K562 (cell line): ENCODE data around the gene CCAR1. TPM values are rescaled to one million over a fixed set of nuclear protein-coding genes. Genes with fewer than 3 reads are reported as not detected.

ENCODE experiments used
- ATAC-seq: fragments of 200-7000 bp; cut with Tn5 transposase; 3 replicates; pipeline ENCODE4 v1.9.1; 2020; ENCODE audit warnings: moderate library complexity
- BruUV-seq: library from RNA; stranded (reverse); fragments of 400-500 nt; replicated peaks from 2 replicates; lab custom pipeline; 2021; lab: Mats Ljungman, UMichigan
- CTCF ChIA-PET: fragments of 300-600 bp; formaldehyde crosslinking; extraction: SDS; loops from one replicate; lab custom pipeline; 2021; ENCODE audit warnings: low intra/inter-chr PET ratio; lab: Yijun Ruan, JAX
- POLR2A ChIA-PET: fragments of 300-600, 350-650 bp; sonication (Branson Sonifier 250); formaldehyde crosslinking; extraction: SDS; loops from one replicate; lab custom pipeline; 2021; ENCODE audit warnings: antibody characterized with exemption, inconsistent platforms; lab: Yijun Ruan, JAX
- DNase-seq, 4 experiments: peaks; one replicate each; pipeline versions ENCODE4 v3.0.0 to v3.0.0-alpha.2; 2011 to 2018; ENCODE audit warnings: low spot score in 3 of 4, mixed read lengths in 3 of 4; ENCODE audit errors: extremely low read depth in 1 of 4
- FAIRE-seq: peaks from 2 replicates; lab custom pipeline; 2011; peaks lifted over from hg19 to GRCh38; lab: Jason Lieb, UNC
- H2AFZ ChIP-seq: 2 replicates; pipeline ENCODE4 v1.6.0; 2011; ENCODE audit warnings: low read depth, low read length, control low read depth, inconsistent platforms
- H3K27ac ChIP-seq: fragments of 200-600 bp; 3 replicates; pipeline ENCODE4 v1.8.0; 2011; ENCODE audit warnings: low read depth, mild to moderate bottlenecking, control low read depth, inconsistent platforms, low read length, moderate library complexity, mixed read lengths; ENCODE audit errors: extremely low read depth
- H3K27me3 ChIP-seq, 2 experiments: fragments of 300-600 bp in 1 of 2; 2 replicates in 1 of 2; 3 replicates in 1 of 2; pipeline versions ENCODE4 v1.6.0 to v1.8.0; 2011; ENCODE audit warnings: inconsistent platforms in 2 of 2, low read length in 2 of 2, mild to moderate bottlenecking in 1 of 2, mixed read lengths in 1 of 2, moderate library complexity in 1 of 2; ENCODE audit not compliant: control insufficient read depth in 2 of 2, insufficient read depth in 2 of 2
- H3K36me3 ChIP-seq: fragments of 300-600 bp; 3 replicates; pipeline ENCODE4 v1.8.0; 2011; ENCODE audit warnings: mild to moderate bottlenecking, low read length, inconsistent platforms; ENCODE audit not compliant: control insufficient read depth, insufficient read depth
- H3K4me1 ChIP-seq, 2 experiments: fragments of 200-600 bp in 1 of 2; replicated peaks in 1 of 2; 2 replicates in 1 of 2; 3 replicates in 1 of 2; pipeline versions ENCODE4 v1.5.1 to v1.8.0; 2011; ENCODE audit warnings: inconsistent platforms in 2 of 2, low read length in 2 of 2, mild to moderate bottlenecking in 1 of 2, mixed read lengths in 1 of 2, moderate library complexity in 1 of 2; ENCODE audit not compliant: control insufficient read depth in 2 of 2, insufficient read depth in 2 of 2
- H3K4me2 ChIP-seq: 2 replicates; pipeline ENCODE4 v1.6.1; 2011; ENCODE audit warnings: low read length, control low read depth, inconsistent platforms, mixed read lengths; ENCODE audit not compliant: insufficient read depth
- H3K4me3 ChIP-seq: fragments of 200-600 bp; sonication (generic), shearing (Covaris generic); 2 replicates; pipeline ENCODE4 v1.5.1; 2016; ENCODE audit warnings: control low read depth, inconsistent platforms
- H3K79me2 ChIP-seq: fragments of 200-600 bp; 3 replicates; pipeline ENCODE4 v1.8.0; 2011; ENCODE audit warnings: low read length, inconsistent platforms; ENCODE audit not compliant: control insufficient read depth, insufficient read depth
- H3K9ac ChIP-seq, 2 experiments: 2 replicates each; pipeline versions ENCODE4 v1.6.0 to v1.6.1; 2011; ENCODE audit warnings: low read depth in 2 of 2, low read length in 2 of 2, control low read depth in 1 of 2, inconsistent platforms in 1 of 2, mild to moderate bottlenecking in 1 of 2, mixed read lengths in 1 of 2; ENCODE audit not compliant: insufficient read depth in 1 of 2
- H3K9me1 ChIP-seq: one replicate; pipeline ENCODE4 v1.6.0; 2011; ENCODE audit warnings: inconsistent platforms, mild to moderate bottlenecking, low read length, moderate library complexity; ENCODE audit not compliant: control insufficient read depth, insufficient read depth
- H3K9me3 ChIP-seq: replicated peaks from 2 replicates; pipeline ENCODE4 v1.5.1; 2011; ENCODE audit warnings: low read depth, low read length, inconsistent platforms; ENCODE audit not compliant: control insufficient read depth, insufficient read depth
- H4K20me1 ChIP-seq: replicated peaks from 2 replicates; pipeline ENCODE4 v1.6.1; 2011; ENCODE audit warnings: low read length, inconsistent platforms, mixed read lengths; ENCODE audit not compliant: control insufficient read depth, insufficient read depth
- FOXP4 ChIP-seq: sonication (generic); formaldehyde crosslinking; IDR thresholded peaks from 2 replicates; pipeline ENCODE4 v1.8.0; 2022; ENCODE audit warnings: mild to moderate bottlenecking, missing genetic modification reagents, borderline replicate concordance
- HDAC3 ChIP-seq: fragments of 450-650 bp; IDR thresholded peaks from 2 replicates; pipeline ENCODE4 v1.6.1; 2018; ENCODE audit warnings: borderline replicate concordance, mild to moderate bottlenecking, moderate library complexity; ENCODE audit not compliant: partially characterized antibody
- NR3C1 ChIP-seq: sonication (generic); formaldehyde crosslinking; IDR thresholded peaks from 2 replicates; pipeline ENCODE4 v1.8.1; 2022; ENCODE audit warnings: missing genetic modification reagents
- SIRT6 ChIP-seq: IDR thresholded peaks from one replicate; pipeline ENCODE4 v1.6.1; 2012; ENCODE audit warnings: low read depth, mild to moderate bottlenecking, control low read depth, inconsistent platforms, low read length, moderate library complexity
- ZNF12 ChIP-seq: sonication (generic); formaldehyde crosslinking; IDR thresholded peaks from 2 replicates; pipeline ENCODE4 v1.4.0; 2020; ENCODE audit warnings: mild to moderate bottlenecking, missing genetic modification reagents
- ZNF133 ChIP-seq: fragments of 250-450 bp; sonication (Bioruptor Pico); IDR thresholded peaks from 2 replicates; pipeline ENCODE4 v1.4.0; 2020; ENCODE audit warnings: mild to moderate bottlenecking
- ZNF217 ChIP-seq: sonication (generic); formaldehyde crosslinking; IDR thresholded peaks from 2 replicates; pipeline ENCODE4 v1.8.0; 2022; ENCODE audit warnings: mild to moderate bottlenecking, missing genetic modification reagents
- ZNF324 ChIP-seq: fragments of 250-450 bp; sonication (Bioruptor Pico); IDR thresholded peaks from 2 replicates; pipeline ENCODE4 v1.4.0; 2020; ENCODE audit warnings: mild to moderate bottlenecking
- ZNF384 ChIP-seq: IDR thresholded peaks from 2 replicates; pipeline ENCODE4 v1.6.1; 2012; ENCODE audit warnings: low read depth, low read length, improper control_type of control experiment
- ZNF445 ChIP-seq: fragments of 250-450 bp; sonication (Bioruptor Pico); IDR thresholded peaks from 2 replicates; pipeline ENCODE4 v1.4.0; 2020; ENCODE audit warnings: low read depth, mild to moderate bottlenecking, moderate library complexity
- ZNF512 ChIP-seq: IDR thresholded peaks from 2 replicates; pipeline ENCODE4 v1.6.1; 2016; ENCODE audit warnings: missing genetic modification characterization, missing compliant biosample characterization
- WGBS: fragments of 100-300 bp; shearing (Covaris generic); methylation state at CpG from one replicate; pipeline ENCODE4 v1.1.6; 2016; ENCODE audit warnings: low coverage, mixed read lengths; ENCODE audit not compliant: insufficient coverage; ENCODE audit errors: missing lambda C conversion rate; 5-methylcytosine and 5-hydroxymethylcytosine counted together
- in situ Hi-C: fragments of 300-500 bp; cut with MboI; formaldehyde crosslinking; loops from 4 replicates; pipeline ENCODE4 v1.15.0; 2018; ENCODE audit warnings: inconsistent platforms, mixed read lengths
- intact Hi-C: fragments of 100-400 bp; cut with micrococcal nuclease; formaldehyde crosslinking; loops from 2 replicates; pipeline ENCODE4 v1.14.2; 2022
- polyA plus RNA-seq, 8 experiments: library from polyadenylated mRNA; depleted of rRNA in 4 of 8; stranded (reverse) in 5 of 8; unstranded in 3 of 8; fragments of >200 nt; fragmentation: Nextera tagmentation in 2 of 8; fragmentation: Illumina TruSeq in 1 of 8; extraction: Ambion mirVana in 2 of 8; extraction: Trizol in 1 of 8; gene quantifications; 2 replicates each; pipeline versions ENCODE4 v1.2.1 to v1.2.3, GENCODE V29; 2011 to 2014; ENCODE audit warnings: inconsistent platforms in 1 of 8, missing spikeins in 1 of 8
- total RNA-seq, 7 experiments: library from RNA; depleted of rRNA in 6 of 7; stranded (reverse); fragments of >200 nt in 6 of 7; fragmentation: Illumina TruSeq in 2 of 7; extraction: Trizol in 2 of 7; gene quantifications; 2 replicates each; pipeline versions ENCODE4 v1.2.1 to v1.2.3, GENCODE V29; 2011 to 2021; ENCODE audit warnings: low replicate concordance in 1 of 7

CCAR1 gene
- total and polyA plus RNA-seq, 9 of the 15 experiments (the other 6 are each of a cell fraction or from before 2014, with no cell fraction given) = 44.8 to 173 (median 111) TPM

- TF ChIP-seq ZNF512 (tag) (no peak), NR3C1 (CRISPR knock-in tag) (no peak)
- TF ChIP-seq, all 486 proteins: peak for 0
These were observed 111.0 kb downstream of the CCAR1 start (continued) for GRCh38 chr10:68831961-68832455.

- intact Hi-C loops = loop anchor here (5.0 kb wide), 1 partner anchor 65 kb away; no protein-coding TSS in a partner anchor
- peaks cover 0 to 5% of the 10 kb centered on the region in 2 experiments; a peak in 2 of 5 replicates for H3K4me1 ChIP-seq
- H3K9ac ChIP-seq = no peak overlapping the region
- no peaks in the 10 kb centered on the region for H3K36me3 ChIP-seq
- no peak overlapping the region for H2AFZ ChIP-seq
- no peak overlapping the region for H3K4me3 ChIP-seq
- BruUV-seq = no TSS peak
- ATAC-seq (no peak), FAIRE-seq (no peak), DNase-seq (no peak)
- H3K9me3 ChIP-seq = no peaks in the 10 kb centered on the region
- no peaks in the 10 kb centered on the region for H3K9me1 ChIP-seq
- CTCF ChIA-PET = no interaction called here
- H3K27me3 ChIP-seq = peaks cover 48 to 56% of the 10 kb centered on the region in 2 experiments
- POLR2A ChIA-PET = interaction anchor here (1.1 kb wide), 1 partner anchor 7 kb away, joined by 3 read pairs; no protein-coding TSS in a partner anchor
- H3K27ac ChIP-seq = no peak overlapping the region
- no peak overlapping the region for H3K4me2 ChIP-seq
- no peak for TF ChIP-seq SIRT6
- no peak for TF ChIP-seq ZNF133
- no peak for TF ChIP-seq ZNF384
- TF ChIP-seq ZNF445 (CRISPR knock-in tag) = no peak
- TF ChIP-seq FOXP4 = no peak
- TF ChIP-seq HDAC3 = no peak
- TF ChIP-seq ZNF217 (CRISPR knock-in tag) = no peak
- no peak for TF ChIP-seq ZNF324
- TF ChIP-seq ZNF12 = no peak
- no peaks in the 10 kb centered on the region for H3K79me2 ChIP-seq
- in situ Hi-C loops = no loop called here
- H4K20me1 ChIP-seq = no peaks in the 10 kb centered on the region
- WGBS = 10% methylated on average over 4 of the region's 4 CpGs
These were observed 111.6 kb downstream of the CCAR1 start for GRCh38 chr10:68832601-68833000.
